OCI-M1 (cell line): ENCODE measurements around the gene LRBA.
"Not testable (repeated sequence)": the region's sequence is repeated elsewhere in the genome, so short reads cannot be mapped to it uniquely, and the experiment has no call there.

ENCODE experiments used
- DNase-seq: peaks from one replicate; lab custom pipeline; 2025; lab: John Stamatoyannopoulos, UW

LRBA gene

DNA sequence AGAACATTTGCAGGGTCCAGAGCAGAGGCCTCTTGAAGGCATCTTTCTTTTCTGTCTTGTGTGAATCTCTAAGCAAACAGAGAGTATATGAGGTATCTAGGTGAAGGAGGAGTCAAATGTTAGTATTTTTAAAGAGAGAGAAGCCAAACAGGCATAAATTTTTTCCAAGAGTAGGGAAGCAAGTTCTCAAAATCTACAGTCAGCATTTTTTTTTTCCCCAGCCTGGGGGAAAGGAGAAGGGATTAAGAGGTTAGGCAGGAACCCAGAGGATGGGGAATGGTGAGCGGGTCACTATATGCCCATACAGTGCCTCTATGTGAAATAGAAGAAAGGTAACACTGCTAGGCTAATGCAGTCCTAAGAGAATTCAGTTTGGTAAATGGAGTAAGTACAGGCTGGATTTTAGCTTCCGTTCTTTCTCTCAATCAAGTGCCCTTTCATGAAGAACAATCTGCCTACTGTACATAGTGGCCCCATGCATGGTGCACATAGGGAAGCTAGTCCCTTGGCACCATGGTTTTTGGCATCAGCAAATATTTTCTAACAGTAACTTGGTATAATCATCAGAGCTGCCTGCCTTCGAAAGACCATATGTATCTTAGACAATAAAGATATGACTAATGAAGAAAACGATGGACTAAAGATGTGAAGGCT lies 596.2 kb downstream of the LRBA start:
- no peak for DNase-seq

DNA sequence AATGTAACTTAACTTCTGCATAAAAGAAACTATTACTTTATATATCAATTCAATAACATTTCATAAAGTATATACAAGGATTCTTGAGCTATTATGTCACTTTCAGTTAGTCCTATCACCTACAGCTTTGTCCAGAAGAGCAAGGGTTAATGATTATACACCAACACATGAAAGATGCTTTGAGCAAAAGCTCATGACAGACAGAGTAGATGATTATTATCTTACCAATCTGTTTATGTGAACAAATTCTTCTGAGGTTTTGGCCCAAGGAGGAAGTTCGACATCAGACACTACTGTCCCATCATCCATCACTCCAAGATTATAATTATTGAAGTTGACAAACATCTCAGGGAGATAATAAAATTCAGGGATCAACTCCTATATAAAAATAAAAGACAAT lies 599.9 kb downstream of the LRBA start:
- DNase-seq = peak; percentile 63

DNA sequence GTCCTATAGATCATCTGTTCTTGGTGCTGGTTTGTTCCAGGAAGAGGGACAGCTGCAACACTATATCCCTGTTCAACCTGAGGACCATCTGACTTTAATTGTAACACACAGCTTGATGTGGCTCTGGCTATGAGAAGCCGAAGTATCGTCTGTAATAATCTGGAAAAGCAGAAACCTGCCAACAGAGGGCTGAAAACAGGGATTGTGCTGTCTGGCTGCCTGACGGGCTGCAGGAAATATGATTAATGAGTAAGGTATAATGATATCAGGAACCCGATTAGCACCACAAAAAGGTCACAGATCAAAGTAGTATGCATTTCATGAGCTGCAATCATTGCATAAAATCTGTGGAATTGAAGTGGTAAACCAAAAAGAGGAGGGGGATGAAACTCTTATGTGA lies 603.6 kb downstream of the LRBA start:
- no peak for DNase-seq

DNA sequence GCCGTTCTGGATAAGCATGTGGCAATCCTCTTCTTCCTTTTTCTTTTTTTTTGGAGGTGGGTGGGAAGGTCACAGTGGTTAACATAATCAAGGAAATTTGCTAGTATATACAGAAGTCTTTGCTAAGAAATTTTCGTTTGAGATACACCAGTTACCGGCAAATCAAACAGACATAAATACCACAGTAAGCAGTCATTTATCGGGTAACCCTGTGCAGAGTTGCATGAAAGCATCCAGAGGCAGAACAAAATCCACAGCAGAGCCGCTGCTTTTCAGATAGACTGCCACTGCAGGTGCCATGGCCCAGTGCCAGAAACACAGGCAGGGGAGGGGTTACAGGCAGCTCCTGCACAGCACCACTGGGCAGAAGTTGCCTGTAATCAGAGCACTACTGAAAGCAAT lies 612.2 kb downstream of the LRBA start:
- DNase-seq = peak; percentile 41

DNA sequence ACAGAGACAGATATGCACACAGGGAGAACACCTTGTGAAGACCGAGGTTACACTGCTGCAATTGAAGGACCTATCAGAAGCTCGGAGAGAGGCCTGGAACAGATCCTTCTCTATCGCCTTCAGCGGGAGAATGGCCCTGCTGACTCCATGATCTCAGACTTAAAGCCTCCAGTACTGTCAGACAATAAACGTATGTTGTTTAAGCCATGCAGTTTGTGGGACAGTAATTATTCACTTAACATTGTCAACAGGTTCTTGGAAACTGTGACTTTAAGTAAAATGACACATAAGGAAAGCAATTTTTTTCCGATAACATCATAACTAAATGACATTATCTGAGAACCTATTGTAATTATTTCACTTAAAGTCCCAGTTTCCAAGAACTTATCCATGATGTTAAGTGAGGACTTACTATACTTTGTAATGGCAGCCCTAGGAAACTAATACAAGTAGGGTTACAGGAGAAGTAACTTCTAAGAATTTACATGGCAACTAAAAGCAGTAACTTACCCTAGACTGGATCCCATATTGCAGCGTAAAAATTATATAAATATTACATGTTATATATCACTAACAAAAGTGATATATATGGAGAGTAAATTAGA lies 613.9 kb downstream of the LRBA start:
- DNase-seq = no peak

DNA sequence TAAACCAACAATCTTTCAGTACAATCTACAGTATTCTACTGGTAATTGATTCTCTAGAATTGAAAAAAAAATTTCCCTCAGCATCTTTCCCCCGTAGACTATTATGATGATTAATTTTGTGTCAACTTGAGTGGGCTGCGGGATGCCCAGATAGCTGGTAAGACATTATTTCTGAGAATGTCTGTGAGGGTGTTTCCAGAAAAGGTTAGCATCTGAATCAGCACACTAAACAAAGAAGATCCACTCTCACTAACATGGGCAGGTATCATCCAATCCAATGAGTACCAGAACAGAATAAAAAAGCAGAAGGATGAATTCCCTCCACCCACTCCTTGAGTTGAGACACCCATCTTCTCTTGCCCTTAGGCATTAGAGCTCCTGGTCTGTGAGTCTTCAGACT lies 619.2 kb downstream of the LRBA start:
- DNase-seq = no peak

DNA sequence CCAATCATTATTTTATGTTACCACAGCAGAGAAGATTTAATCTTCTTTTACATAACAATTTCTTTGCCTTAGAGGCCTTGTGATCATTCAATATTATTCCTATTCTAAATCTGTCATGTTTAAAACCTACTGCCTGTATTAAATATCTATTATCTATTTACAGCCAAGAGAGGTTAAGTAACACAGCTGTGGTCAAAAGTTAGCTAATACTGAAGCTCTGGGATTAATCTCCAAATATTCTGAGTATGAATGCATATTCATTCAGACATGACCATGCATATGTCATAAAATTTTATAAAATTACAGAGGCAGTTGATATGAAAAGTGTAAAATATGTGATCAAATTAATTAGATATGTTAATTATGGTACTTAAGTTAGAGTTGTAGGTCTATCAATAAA lies 621.0 kb downstream of the LRBA start:
- no peak for DNase-seq

DNA sequence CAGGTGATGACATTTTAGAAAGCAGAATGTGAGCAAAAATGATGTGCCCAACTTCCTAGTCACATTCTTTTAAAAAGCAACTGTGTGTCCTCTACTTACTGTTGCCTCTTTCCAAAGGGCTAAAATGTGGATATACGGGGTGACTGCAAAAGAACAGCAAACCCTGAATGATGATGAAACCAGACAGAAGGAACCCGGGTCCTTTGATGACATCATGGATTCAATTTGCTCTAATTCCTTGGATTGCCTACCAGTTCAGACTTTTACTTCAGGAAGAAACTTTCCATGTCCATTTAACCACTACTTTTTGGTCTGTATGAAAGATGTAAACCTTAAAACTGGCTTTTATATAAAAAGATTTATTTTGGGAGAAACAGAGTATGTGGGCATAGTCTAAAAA lies 624.0 kb downstream of the LRBA start:
- DNase-seq = no peak

DNA sequence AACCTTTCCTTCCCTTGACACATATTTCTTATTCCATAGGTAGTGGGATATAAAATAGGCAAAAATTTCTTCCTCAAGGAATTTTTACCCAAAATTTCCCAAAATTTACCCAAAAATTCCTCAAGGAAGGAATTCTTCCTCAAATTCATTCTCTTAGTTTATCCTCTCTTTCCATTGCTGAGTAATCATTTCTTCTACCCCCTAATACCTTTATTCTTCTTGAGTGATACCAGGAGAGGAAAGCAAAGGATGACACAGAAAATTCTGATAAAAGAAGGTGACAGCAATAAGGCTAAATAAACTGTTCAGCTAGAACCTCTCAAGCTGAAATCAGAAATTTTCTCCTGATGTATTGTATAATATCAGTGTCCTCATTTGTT lies 624.6 kb downstream of the LRBA start:
- DNase-seq = no peak

DNA sequence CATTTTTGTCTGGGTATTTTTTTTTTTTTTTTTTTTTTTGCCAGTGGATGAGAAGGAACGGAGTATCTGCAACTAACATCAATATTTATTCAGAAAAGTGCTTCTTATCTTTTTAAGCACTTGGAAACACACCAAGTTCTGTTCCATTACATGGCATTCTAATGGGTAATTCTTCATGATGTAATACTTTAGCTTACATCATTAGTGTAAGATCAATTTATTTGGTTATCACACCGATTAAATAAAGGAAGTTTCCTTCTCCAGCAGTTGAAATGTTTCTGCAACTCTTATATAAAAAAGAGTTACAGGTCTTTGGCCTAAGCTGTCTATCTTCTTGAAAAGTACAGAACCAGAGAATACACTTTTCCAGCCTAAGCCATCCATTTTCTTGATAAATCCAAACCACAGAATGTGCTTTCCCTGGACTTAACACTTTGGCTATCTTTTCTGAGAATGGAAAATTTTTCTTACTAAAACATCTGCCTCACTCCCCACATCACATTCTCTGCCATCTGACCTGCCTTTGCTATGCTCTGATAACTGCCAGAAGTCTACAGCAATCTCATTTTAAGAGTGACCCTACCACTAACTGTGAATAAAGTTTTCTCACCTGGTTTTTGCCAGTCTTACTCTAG lies 625.1 kb downstream of the LRBA start:
- peak; percentile 44 for DNase-seq

DNA sequence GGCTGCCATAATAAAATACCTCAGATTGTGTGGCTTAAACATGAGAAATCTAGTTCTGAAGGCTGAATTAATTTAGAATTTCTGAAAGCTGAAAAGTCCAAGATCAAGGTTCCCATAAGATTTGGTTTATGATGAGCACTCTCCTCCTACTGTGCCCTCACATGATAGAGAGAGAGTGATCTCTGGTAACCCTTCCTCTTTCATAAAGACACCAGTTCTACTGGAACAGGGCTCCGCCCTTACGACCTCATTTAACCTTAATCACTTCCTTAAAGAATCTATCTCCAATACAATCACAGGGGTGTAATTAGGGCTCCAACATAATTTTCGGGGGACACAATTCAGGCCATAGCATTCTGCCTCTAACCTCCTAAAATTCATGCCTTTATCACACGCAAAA lies 627.1 kb downstream of the LRBA start:
- peak; percentile 72 for DNase-seq

DNA sequence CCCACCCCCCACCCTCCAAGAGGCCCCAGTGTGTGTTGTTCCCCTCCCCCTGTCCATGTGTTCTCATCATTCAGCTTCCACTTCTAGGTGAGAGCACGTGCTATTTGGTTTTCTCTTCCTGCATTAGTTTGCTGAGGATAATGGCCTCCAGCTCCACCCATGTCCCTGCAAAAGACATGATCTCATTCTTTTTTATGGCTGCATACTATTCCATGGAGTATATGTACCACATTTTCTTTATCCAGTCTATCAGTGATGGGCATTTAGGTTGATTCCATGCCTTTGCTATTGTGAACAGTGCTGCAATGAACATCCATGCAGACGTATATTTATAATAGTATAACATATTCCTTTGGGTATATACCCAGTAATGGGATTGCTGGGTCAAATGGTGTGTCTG lies 628.7 kb downstream of the LRBA start:
- not testable (repeated sequence) for DNase-seq

DNA sequence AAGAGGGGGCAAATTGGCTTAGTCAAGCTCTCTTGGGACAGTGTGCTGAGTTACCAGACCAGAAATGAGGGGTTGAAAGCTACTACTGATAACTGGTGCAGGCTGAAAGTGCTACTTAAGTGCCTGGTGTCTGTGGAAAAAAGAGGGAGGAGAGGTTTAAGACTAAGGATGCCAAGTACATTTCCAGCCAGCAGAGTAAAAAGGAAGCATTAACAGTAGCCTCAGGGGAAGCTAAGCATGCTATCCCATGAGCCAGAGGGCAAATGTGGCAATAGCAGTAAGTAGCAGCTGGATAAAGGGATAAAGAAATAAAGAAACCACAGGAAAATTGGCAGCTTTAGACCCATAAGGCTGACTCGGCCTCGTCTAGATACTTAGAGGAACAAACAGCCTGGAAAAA lies 629.5 kb downstream of the LRBA start:
- DNase-seq = peak; percentile 75

DNA sequence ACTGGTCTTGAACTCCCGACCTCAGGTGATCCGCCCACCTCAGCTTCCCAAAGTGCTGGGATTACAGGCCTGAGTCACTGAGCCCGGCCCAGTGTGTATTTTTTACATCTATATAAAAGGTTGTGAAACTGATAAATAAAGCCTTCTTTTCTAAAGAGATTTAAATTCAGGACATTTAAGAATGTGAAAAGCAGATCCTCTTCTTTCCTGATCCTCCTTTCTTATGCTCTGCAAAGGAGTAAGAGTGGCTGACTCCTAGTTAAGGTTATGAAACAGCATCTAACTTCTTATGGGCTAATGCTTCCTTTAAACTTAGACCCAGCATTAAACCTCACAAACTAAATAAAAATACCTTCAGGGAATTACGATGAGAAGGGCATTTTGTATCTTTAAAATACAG lies 630.8 kb downstream of the LRBA start:
- no peak for DNase-seq

DNA sequence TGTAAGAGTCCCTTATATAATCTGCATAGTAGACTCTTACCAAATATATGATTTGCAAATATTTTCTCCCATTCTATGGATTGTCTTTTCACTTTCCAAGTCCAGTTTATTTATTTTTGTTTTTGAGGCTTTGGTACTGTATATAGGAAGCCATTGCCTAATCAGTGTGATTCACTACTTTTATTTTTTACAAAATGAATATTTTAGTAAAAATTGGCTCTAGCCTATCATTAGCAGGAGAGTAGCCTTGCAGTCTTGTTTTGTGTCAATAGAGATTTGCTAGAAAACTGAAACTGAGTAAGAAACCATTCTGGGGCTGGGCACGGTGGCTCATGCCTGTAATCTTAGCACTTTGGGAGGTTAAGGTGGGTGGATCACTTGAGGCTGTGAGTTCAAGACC lies 633.1 kb downstream of the LRBA start:
- DNase-seq = no peak

DNA sequence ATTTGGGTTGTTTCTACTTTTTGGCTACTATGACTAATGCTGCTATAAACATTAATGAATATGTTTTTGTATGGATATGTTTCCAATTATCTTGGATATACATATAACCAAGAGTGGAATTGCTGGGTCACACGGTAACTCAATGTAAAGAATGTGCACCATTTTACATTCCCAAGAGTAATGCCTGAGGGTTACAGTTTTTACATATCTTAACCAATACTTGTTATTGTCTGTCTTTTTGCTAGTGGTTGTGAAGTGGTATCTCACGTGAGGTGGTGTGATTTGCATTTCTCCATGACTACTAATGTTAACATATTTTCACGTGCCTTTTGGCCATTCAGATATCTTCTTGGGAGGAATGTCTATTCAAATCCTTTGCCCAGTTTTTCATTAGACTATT lies 633.5 kb downstream of the LRBA start:
- no peak for DNase-seq

DNA sequence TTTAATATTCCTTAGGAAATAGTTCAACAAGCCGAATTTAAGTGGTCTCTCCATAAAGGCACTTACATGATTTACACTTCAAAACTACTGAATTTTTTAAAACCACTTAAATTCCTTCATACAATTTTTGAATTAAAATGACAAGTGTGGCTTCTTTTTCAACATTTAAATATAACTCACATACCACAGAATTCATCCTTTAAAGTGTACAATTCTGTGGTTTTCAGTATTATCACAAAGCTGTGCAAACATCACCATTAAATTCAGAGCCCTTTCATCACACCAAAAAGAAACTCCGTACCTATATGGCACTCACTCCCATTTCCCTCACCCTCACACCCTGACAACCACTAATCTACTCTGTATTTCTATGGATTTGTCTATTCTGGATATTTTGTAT lies 634.0 kb downstream of the LRBA start:
- DNase-seq = no peak

DNA sequence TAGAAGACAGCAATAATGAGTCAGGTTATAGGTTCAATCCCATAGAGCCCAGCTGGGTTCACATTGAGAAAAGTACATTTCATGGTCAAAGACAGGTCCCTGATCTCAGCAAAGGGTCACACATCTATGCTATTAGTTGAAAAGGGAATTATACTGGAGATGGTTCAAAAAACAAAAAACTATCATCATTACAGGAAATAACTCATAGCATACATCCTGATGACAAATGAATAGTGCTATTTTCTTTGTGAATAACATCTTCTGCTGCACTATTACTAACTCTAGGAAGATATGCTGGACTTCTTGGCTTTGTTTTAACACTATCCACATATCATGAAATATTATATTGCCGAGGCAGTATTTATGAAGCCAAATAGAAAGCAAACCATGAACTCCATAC lies 635.6 kb downstream of the LRBA start:
- DNase-seq = no peak

DNA sequence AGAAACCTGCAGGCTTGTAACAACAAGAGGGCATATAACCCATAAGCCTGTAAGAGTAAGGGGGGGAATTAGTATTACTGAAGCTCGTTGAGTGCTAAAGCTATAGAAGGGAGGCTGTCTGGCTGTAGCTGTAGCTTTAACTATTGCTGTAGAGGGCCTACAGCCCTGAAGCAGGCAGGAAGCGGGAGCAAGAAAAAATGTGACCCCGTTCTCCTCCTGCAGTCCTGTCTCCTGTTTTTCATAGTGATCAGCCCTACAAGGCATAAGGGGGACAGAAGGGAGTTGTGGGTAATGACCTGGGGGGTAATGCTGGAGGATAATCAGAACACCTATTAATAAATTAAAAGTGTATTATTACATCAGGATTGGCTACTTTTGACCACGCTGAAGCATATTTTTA lies 640.1 kb downstream of the LRBA start:
- DNase-seq = no peak

DNA sequence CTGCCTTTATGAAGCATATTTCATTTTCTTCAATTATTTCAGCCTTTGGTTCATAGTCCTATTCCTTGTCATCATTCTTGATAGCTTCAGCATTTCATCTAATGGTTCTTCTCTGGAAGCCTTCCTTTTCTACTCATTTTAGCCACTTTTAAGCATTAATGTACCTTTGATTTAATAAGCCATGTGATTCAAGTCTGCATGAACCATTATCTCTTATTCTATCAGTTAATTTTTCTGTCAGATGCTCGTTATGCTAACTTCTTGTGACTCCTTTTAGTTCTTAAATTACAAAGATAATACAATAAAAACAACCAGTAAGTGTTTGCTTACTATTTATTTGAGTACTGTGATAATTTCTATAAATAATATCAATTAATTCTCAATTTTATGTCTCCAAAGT lies 643.2 kb downstream of the LRBA start:
- DNase-seq = no peak

DNA sequence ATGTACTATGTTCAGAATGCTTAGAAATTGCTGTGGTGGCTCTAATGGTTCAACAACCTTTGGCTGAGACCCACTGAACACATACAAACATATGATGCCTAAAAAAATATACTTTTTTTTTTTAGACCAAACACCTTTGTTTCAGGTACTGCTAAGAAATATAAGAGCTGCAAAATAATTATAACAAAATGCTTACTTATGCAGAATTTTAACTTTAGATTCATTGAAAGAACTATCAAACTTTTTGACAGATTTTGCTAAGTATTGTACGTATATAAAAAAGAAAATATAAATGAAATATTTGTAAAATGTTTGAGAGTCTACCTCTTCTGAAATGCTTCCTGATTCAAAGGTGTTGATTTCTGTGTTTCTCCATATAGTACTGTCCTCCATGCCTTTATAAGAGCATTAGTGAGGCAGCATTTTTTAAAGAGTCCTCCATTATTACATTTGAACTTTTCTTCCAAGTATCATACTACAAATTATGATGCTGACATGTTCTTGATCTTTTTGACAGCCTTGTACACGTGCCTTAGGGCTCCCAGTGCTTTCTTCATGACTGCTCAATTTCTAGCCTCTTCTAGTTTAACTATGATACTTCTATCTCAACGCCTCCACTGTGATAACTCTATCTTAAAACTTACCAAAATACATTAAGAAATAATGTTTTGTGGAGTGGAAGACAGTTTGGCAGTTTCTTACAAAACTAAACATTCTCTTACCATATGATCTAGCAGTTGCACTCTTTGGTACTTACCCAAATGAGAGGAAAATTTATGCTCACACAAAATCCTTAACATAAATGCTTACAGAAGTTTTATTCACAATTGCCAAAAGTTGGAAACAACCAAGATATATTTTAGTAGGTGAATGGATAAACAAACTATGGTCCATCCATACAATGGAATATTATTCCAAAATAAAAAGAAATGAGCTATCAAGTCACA lies 645.4 kb downstream of the LRBA start:
- DNase-seq = no peak

DNA sequence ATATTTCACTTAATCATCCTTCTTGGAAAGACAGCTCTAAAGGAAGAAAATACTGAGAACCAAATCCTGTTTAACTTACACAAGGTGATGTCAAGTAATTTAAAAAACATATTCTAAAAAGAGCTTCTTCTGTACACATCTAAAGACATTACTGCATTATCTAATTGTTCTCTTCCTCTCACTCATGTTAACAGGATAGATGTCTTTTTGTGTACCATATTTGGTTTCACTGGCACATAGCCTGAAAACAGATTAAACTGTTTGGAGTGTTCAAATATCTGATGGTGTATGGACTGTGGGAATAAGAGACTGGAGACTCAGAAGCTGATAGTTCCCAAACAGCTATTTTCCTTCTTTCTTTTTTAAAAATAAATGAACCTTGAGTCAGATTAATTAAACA lies 646.4 kb downstream of the LRBA start:
- DNase-seq = peak; percentile 31

DNA sequence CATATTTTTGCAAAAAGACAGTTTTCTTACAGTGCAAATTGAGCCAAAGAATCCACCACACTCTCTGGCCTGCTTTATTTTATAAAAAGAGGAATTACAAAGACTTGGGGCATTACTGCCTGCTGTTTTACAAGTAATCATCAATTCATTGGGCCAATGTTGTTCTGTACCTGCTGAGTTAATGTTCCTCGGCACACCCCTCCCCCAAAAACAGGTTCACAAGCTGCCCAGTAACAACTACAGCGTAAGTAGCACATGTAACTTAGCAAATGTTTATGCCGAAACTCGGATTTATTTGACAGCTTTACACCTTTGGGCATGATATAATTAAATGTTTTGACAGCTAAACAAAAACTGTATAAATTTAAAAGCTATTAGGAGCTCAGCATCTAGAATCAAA lies 647.8 kb downstream of the LRBA start:
- no peak for DNase-seq
